ENCODE results near the gene RBBP8NL.

DNA sequence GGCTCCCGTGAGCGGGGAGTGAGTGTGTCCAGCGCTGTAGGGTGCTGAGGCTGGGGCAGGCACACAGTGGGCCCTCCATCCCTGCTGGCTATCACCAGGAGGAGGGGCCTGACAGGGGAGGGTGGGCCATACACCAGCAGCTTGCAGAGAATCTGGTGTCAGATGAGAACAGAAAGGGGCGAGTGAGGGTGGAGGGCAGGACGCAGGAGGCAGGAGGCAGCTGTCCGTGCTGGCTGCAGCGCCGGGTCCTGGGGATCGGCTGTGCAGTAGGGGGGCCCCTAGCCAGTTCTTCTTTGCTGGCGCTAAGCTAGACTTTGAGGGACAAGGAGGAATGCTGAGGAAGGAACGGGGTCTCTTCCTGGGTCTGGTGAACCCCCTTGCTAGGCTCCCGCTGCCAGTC, 18.7 kb downstream of the RBBP8NL start:
- TF ChIP-seq, protein P1, sequence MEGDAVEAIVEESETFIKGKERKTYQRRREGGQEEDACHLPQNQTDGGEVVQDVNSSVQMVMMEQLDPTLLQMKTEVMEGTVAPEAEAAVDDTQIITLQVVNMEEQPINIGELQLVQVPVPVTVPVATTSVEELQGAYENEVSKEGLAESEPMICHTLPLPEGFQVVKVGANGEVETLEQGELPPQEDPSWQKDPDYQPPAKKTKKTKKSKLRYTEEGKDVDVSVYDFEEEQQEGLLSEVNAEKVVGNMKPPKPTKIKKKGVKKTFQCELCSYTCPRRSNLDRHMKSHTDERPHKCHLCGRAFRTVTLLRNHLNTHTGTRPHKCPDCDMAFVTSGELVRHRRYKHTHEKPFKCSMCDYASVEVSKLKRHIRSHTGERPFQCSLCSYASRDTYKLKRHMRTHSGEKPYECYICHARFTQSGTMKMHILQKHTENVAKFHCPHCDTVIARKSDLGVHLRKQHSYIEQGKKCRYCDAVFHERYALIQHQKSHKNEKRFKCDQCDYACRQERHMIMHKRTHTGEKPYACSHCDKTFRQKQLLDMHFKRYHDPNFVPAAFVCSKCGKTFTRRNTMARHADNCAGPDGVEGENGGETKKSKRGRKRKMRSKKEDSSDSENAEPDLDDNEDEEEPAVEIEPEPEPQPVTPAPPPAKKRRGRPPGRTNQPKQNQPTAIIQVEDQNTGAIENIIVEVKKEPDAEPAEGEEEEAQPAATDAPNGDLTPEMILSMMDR (conservative IDR thresholded peaks at IDR 0.05 in 1 of 2, IDR thresholded peaks at IDR 0.05 in 1 of 2; ENCODE audit: low read depth in 1 of 2, low read length in 2 of 2) = no peak
- no peak for TF ChIP-seq EZH2 (IDR thresholded peaks at IDR 0.05; ENCODE audit: low read length, missing control alignments)

Measured in fibroblast of lung (primary cell).